SK-N-SH treated with all-trans-retinoic acid at 6 μM for 48 hours (cell line): ENCODE measurements around the gene ROBO3.

Source experiments
- ATAC-seq: fragments of 200-7000 bp; cut with Tn5 transposase; 3 replicates; pipeline ENCODE4 v1.9.1; 2020; ENCODE audit warnings: mild to moderate bottlenecking, moderate library complexity
- ARNTL ChIP-seq: fragments of 450-650 bp; formaldehyde crosslinking; IDR thresholded peaks from 2 replicates; pipeline ENCODE4 v1.5.0; 2020; ENCODE audit warnings: low read depth, mild to moderate bottlenecking, moderate library complexity, borderline replicate concordance
- BACH2 ChIP-seq: fragments of 250-450 bp; sonication (Bioruptor Pico); IDR thresholded peaks from 2 replicates; pipeline ENCODE4 v1.9.0; 2021; ENCODE audit warnings: mild to moderate bottlenecking, borderline replicate concordance
- CREB5 ChIP-seq: fragments of 250-450 bp; sonication (Bioruptor Pico); IDR thresholded peaks from 2 replicates; pipeline ENCODE4 v1.5.1; 2020; ENCODE audit warnings: low read depth, mild to moderate bottlenecking, moderate library complexity
- CSRNP3 ChIP-seq: fragments of 250-450 bp; sonication (Bioruptor Pico); IDR thresholded peaks from 2 replicates; pipeline ENCODE4 v1.5.1; 2021; ENCODE audit warnings: mild to moderate bottlenecking, moderate library complexity
- ESRRG ChIP-seq: fragments of 250-450 bp; sonication (Bioruptor Pico); IDR thresholded peaks from 2 replicates; pipeline ENCODE4 v1.6.1; 2021; ENCODE audit warnings: mild to moderate bottlenecking
- ISL1 ChIP-seq: fragments of 250-450 bp; sonication (Bioruptor Pico); IDR thresholded peaks from 2 replicates; pipeline ENCODE4 v2.1.2; 2022; ENCODE audit warnings: mild to moderate bottlenecking, moderate library complexity
- OSR1 ChIP-seq: fragments of 250-450 bp; sonication (Bioruptor Pico); IDR thresholded peaks from 2 replicates; pipeline ENCODE4 v1.8.0; 2022; ENCODE audit warnings: moderate library complexity, mild to moderate bottlenecking, inconsistent platforms
- POU6F1 ChIP-seq: fragments of 250-450 bp; sonication (Bioruptor Pico); IDR thresholded peaks from 2 replicates; pipeline ENCODE4 v1.8.0; 2021; ENCODE audit warnings: low read depth, mild to moderate bottlenecking, moderate library complexity, borderline replicate concordance
- PPARA ChIP-seq: fragments of 250-450 bp; sonication (Bioruptor Pico); IDR thresholded peaks from 2 replicates; pipeline ENCODE4 v1.5.0; 2020; ENCODE audit warnings: mild to moderate bottlenecking, borderline replicate concordance
- RARB ChIP-seq: fragments of 250-450 bp; sonication (Bioruptor Pico); IDR thresholded peaks from 2 replicates; pipeline ENCODE4 v1.8.0; 2021; ENCODE audit warnings: mild to moderate bottlenecking, moderate library complexity
- TOX ChIP-seq: fragments of 250-450 bp; sonication (Bioruptor Pico); IDR thresholded peaks from 2 replicates; pipeline ENCODE4 v1.8.0; 2021; ENCODE audit warnings: mild to moderate bottlenecking, moderate library complexity, borderline replicate concordance
- TSHZ2 ChIP-seq: fragments of 250-450 bp; sonication (Bioruptor Pico); IDR thresholded peaks from 2 replicates; pipeline ENCODE4 v1.5.0; 2020; ENCODE audit warnings: mild to moderate bottlenecking, moderate library complexity
- ZC3H10 ChIP-seq: fragments of 250-450 bp; sonication (Bioruptor Pico); IDR thresholded peaks from 2 replicates; pipeline ENCODE4 v1.5.1; 2021; ENCODE audit warnings: mild to moderate bottlenecking, moderate library complexity
- ZFP3 ChIP-seq: fragments of 250-450 bp; sonication (Bioruptor Pico); IDR thresholded peaks from 2 replicates; pipeline ENCODE4 v1.5.0; 2020; ENCODE audit warnings: mild to moderate bottlenecking, moderate library complexity
- ZFP30 ChIP-seq: fragments of 450-650 bp; formaldehyde crosslinking; IDR thresholded peaks from 2 replicates; pipeline ENCODE4 v1.5.0; 2022; ENCODE audit warnings: mild to moderate bottlenecking, moderate library complexity
- ZNF565 ChIP-seq: fragments of 450-650 bp; formaldehyde crosslinking; conservative IDR thresholded peaks from 2 replicates; pipeline ENCODE4 v1.5.0; 2020; ENCODE audit warnings: low read depth, mild to moderate bottlenecking, moderate library complexity
- ZNF70 ChIP-seq: fragments of 450-650 bp; formaldehyde crosslinking; IDR thresholded peaks from 2 replicates; pipeline ENCODE4 v1.5.0; 2020; ENCODE audit warnings: mild to moderate bottlenecking, moderate library complexity
- ZNF8 ChIP-seq: fragments of 450-650 bp; formaldehyde crosslinking; IDR thresholded peaks from 2 replicates; pipeline ENCODE4 v1.5.0; 2020; ENCODE audit warnings: mild to moderate bottlenecking, moderate library complexity

Gene ROBO3

GRCh38 chr11:124916370-124916710, 51.1 kb downstream of the ROBO3 start:
- TF ChIP-seq ZC3H10 (CRISPR knock-in tag) (no peak), ZNF565 (CRISPR knock-in tag) (no peak), ZNF8 (CRISPR knock-in tag) (no peak), CREB5 (CRISPR knock-in tag) (no peak), ZNF70 (CRISPR knock-in tag) (no peak)
- no peak for ATAC-seq

GRCh38 chr11:124917115-124917637, 51.9 kb downstream of the ROBO3 start:
- no peak for TF ChIP-seq ZNF70 (CRISPR knock-in tag)
- no peak for TF ChIP-seq CSRNP3 (CRISPR knock-in tag)
- no peak for TF ChIP-seq ISL1 (CRISPR knock-in tag)
- TF ChIP-seq ESRRG (CRISPR knock-in tag) = no peak
- no peak for TF ChIP-seq ZFP3 (CRISPR knock-in tag)
- TF ChIP-seq ZC3H10 (CRISPR knock-in tag) = no peak
- no peak for TF ChIP-seq TSHZ2
- no peak for TF ChIP-seq BACH2
- TF ChIP-seq CREB5 (CRISPR knock-in tag) = no peak
- no peak for TF ChIP-seq ARNTL (CRISPR knock-in tag)
- no peak for TF ChIP-seq TOX (CRISPR knock-in tag)
- no peak for ATAC-seq

- ATAC-seq = no peak
- TF ChIP-seq BACH2 (no peak), ZNF565 (CRISPR knock-in tag) (no peak), PPARA (CRISPR knock-in tag) (no peak), OSR1 (CRISPR knock-in tag) (no peak), ZNF70 (CRISPR knock-in tag) (no peak)
- TF ChIP-seq, all 23 proteins: peak for 0
Observed at GRCh38 chr11:124918950-124919349, 53.7 kb downstream of the ROBO3 start, which contains the start of gene HEPN1. Gene HEPN1, plus strand, starts transcription at chr11:124919250.

- no peak for ATAC-seq
- TF ChIP-seq OSR1 (CRISPR knock-in tag) (no peak), ZFP3 (CRISPR knock-in tag) (no peak), CSRNP3 (CRISPR knock-in tag) (no peak), PPARA (CRISPR knock-in tag) (no peak)
Observed at GRCh38 chr11:124919898-124920297, 54.7 kb downstream of the ROBO3 start.

GRCh38 chr11:124920356-124920755, 55.1 kb downstream of the ROBO3 start:
- no peak for TF ChIP-seq ZFP30 (CRISPR knock-in tag)
- no peak for TF ChIP-seq POU6F1
- no peak for TF ChIP-seq TSHZ2
- TF ChIP-seq RARB (CRISPR knock-in tag) = no peak
- no peak for TF ChIP-seq TOX (CRISPR knock-in tag)
- ATAC-seq = no peak
